Adrenal gland (tissue), 12 donors: ENCODE data around the gene GAMT. TPM values are rescaled to one million over a fixed set of nuclear protein-coding genes. Genes with fewer than 3 reads are reported as not detected.

ENCODE experiments used
- DNase-seq, 7 donors: peaks; one replicate each; pipeline ENCODE4 v3.0.0-alpha.2; 2019 to 2020
- H3K27ac ChIP-seq, 5 donors: fragments of 200-600 bp; sonication (generic) in 4 of 5; 1 replicate in 3 of 5; 2 replicates in 2 of 5; pipeline versions ENCODE4 v1.5.1 to v1.8.0; 2016 to 2020; ENCODE audit warnings: mild to moderate bottlenecking in 1 of 5
- H3K27me3 ChIP-seq: fragments of 200-600 bp; 2 replicates; pipeline ENCODE4 v1.8.0; 2021
- H3K36me3 ChIP-seq, 2 donors: fragments of 200-600 bp; replicated peaks in 1 of 2; 1 replicate in 1 of 2; 2 replicates in 1 of 2; pipeline versions ENCODE4 v1.5.1 to v1.8.0; 2018 to 2022
- H3K4me1 ChIP-seq, 2 donors: fragments of 200-600 bp; replicated peaks in 1 of 2; 1 replicate in 1 of 2; 2 replicates in 1 of 2; pipeline versions ENCODE4 v1.5.1 to v1.8.0; 2018 to 2021
- H3K4me3 ChIP-seq, 4 donors: fragments of 200-600 bp; sonication (generic) in 3 of 4; one replicate each; pipeline ENCODE4 v1.5.1; 2016 to 2018
- H3K9me3 ChIP-seq, 3 donors: fragments of 200-600 bp; sonication (generic) in 1 of 3; replicated peaks in 1 of 3; 1 replicate in 2 of 3; 2 replicates in 1 of 3; pipeline versions ENCODE4 v1.5.1 to v1.8.0; 2016 to 2021
- POLR2A ChIP-seq, 2 donors: fragments of 450-650 bp; IDR thresholded peaks; one replicate each; pipeline ENCODE4 v1.6.1; 2017; ENCODE audit warnings: antibody characterized with exemption in 2 of 2, mild to moderate bottlenecking in 2 of 2, moderate library complexity in 1 of 2
- WGBS, 4 donors: extraction: QIAGEN DNeasy Blood & Tissue Kit in 2 of 4; methylation state at CpG; one replicate each; pipeline versions ENCODE4 v1.1.5 to v1.1.7; 2013 to 2017; 5-methylcytosine and 5-hydroxymethylcytosine counted together
- intact Hi-C, 2 donors: fragments of 100-400 bp; cut with DNase I; formaldehyde crosslinking; loops; one replicate each; pipeline versions ENCODE4 v1.14.1 to v1.15.0; 2022 to 2023
- polyA plus RNA-seq, 3 donors: library from polyadenylated mRNA; stranded (reverse); fragments of 200-250 nt in 2 of 3; fragments of 350-450 nt in 1 of 3; fragmentation: Illumina TruSeq in 1 of 3; extraction: RNeasy Lipid Tissue Mini Kit (QIAGEN cat#74804) in 1 of 3; gene quantifications; one replicate each; pipeline ENCODE4 v1.2.3, GENCODE V29; 2013 to 2014
- total RNA-seq, 9 donors: library from RNA; depleted of rRNA in 4 of 9; stranded (reverse); fragments of >200 nt in 4 of 9; fragments of 120-200 nt in 1 of 9; fragmentation: NEBNext Ultra II Directional in 1 of 9; extraction: Animal tissue kit (Norgen Biotek cat#: 25700) in 1 of 9; gene quantifications; one replicate each; pipeline versions ENCODE4 v1.1.0 to v1.2.4, GENCODE V29; 2013 to 2023
- TF ChIP-seq, protein P1 (sequence below), 6 experiments: fragments of 450-650 bp in 4 of 6; fragments of 200-600 bp in 2 of 6; sonication (generic) in 1 of 6; IDR thresholded peaks; 1 replicate in 5 of 6; 2 replicates in 1 of 6; pipeline versions ENCODE4 v1.5.1 to v1.8.0; 2016 to 2021; ENCODE audit warnings: antibody characterized with exemption in 6 of 6, mild to moderate bottlenecking in 2 of 6, moderate library complexity in 1 of 6
- donor health status: healthy with polysubstance abuse.
- donor health status: Bipolar disorder and iron deficiency.
- donor health status: DM: yes; HTN: yes; CAD: no.
- donor health status: DM: no; HTN: no; CAD: no.
- donor health status: DM: no; HTN: no; CAD: no.
- donor health status: DM: yes; HTN: yes; CAD: no.

The GAMT gene
- total and polyA plus RNA-seq, 12 donors = 7.4 to 96.9 (median 36.3) TPM

DNA sequence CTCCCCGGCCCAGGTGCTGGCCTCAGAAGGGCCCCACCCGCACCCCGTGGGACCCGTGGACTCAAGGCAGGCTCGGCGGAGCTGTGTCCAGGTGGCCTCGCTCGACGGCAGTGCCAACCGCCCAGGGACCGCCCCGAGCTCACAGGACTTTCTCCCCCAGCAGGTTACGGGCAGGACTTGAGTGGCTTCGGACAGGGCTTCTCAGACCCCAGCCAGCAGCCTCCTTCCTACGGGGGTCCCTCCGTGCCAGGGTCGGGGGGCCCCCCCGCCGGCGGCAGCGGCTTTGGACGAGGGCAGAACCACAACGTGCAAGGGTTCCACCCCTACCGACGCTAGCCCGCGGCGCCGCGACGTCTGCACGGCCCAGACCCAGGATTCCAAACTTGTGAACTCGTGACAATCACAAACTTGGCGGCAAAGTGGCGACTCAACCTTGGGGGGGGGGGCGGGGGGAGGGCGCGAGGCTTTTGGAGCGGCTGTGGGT is 33.3 kb upstream of the GAMT start:
- intact Hi-C loops = loop anchor here in 1 of 2 donors (10.0 kb wide), 1 partner anchor 160 kb away; the partner anchor contains the start of gene FAM174C
- no peak for DNase-seq
- Histone ChIP-seq H3K27me3 (no peaks in the 10 kb centered on the region), H3K27ac (no peak overlapping the region), H3K4me1 (peaks cover 7 to 10% of the 10 kb centered on the region in 2 donors), H3K4me3 (no peak overlapping the region), H3K9me3 (no peaks in the 10 kb centered on the region), H3K36me3 (peaks cover 0 to 62% of the 10 kb centered on the region in 2 donors)
- WGBS, 4 donors = 75 to 86% (median 81%) methylated on average over 14 to 39 of the region's 39 CpGs
- TF ChIP-seq, protein P1, sequence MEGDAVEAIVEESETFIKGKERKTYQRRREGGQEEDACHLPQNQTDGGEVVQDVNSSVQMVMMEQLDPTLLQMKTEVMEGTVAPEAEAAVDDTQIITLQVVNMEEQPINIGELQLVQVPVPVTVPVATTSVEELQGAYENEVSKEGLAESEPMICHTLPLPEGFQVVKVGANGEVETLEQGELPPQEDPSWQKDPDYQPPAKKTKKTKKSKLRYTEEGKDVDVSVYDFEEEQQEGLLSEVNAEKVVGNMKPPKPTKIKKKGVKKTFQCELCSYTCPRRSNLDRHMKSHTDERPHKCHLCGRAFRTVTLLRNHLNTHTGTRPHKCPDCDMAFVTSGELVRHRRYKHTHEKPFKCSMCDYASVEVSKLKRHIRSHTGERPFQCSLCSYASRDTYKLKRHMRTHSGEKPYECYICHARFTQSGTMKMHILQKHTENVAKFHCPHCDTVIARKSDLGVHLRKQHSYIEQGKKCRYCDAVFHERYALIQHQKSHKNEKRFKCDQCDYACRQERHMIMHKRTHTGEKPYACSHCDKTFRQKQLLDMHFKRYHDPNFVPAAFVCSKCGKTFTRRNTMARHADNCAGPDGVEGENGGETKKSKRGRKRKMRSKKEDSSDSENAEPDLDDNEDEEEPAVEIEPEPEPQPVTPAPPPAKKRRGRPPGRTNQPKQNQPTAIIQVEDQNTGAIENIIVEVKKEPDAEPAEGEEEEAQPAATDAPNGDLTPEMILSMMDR (IDR thresholded peaks at IDR 0.05) = no peak
- no peak for TF ChIP-seq POLR2A (IDR thresholded peaks at IDR 0.05)

DNA sequence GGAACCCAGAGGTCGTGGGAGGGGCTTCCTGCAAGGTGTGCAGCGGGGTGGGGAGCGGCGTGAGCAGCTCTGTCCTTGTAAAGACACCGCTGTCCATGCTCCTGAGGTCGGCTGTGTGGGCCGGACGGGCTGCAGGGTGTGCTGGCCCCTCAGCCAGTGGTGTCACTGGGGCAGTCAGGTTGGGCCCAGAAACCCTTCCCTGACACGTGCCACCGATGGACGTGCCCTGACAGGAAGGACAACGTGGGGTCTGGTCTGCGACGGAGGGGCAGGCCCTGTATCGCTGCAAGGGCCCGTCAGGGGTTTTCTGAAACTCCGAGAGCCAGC is 32.7 kb upstream of the GAMT start:
- Histone ChIP-seq H3K27me3 (no peaks in the 10 kb centered on the region), H3K4me1 (peaks cover 4 to 10% of the 10 kb centered on the region in 2 donors), H3K9me3 (no peaks in the 10 kb centered on the region), H3K27ac (no peak overlapping the region), H3K4me3 (no peak overlapping the region), H3K36me3 (peaks cover 0 to 65% of the 10 kb centered on the region in 2 donors)
- WGBS, 4 donors = 90 to 96% (median 93%) methylated on average over 5 to 17 of the region's 17 CpGs
- no peak for DNase-seq
- intact Hi-C loops = loop anchor here in 1 of 2 donors (10.0 kb wide), 1 partner anchor 159 kb away; the partner anchor contains the start of gene FAM174C
- TF ChIP-seq POLR2A (IDR thresholded peaks at IDR 0.05) = no peak
- TF ChIP-seq, protein P1 (IDR thresholded peaks at IDR 0.05) = no peak

DNA sequence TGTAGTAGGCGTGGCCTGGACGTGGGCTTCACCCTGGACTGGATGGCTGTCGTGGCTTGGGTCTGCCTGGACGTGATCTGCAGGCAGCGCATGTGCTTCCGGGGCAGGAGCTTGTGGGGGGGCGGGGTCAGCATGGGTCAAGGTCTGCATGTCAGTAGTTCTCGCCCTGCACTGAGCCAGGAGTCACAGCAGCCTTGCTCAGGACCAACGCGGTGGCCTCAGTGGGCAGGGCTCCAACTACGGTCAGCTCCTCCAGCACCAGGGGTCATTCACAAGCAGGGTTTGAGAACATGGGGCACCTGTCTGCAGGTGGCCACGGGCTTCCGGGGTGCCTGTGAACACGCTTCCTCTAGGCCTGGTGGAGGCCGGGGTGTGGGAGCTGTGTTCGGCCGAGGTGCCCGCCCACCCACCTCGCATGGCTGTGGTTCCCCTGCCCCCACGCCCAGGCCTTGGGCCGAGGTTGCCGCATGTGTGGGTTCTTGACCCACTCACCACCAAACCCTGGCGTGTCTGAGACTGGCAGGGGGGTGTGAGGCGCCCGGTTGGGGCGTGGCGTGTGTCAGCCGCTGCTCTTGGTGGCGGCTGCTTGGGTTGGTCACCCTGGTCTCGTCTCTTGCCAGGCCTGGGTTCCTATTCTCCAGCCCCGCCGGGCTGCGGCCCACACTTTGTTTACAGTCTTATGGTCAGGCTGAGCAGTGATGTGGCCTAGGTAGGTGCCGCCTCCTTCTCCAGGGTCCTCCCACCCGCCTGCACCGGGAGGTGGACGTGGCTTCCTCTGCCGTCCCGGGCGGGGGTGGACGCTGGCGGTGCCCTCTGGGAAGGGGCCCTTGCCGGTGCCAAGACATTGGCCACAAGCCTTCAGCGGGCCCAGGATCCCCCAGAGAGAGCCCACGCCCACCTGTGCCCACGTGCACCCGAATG is 32.0 kb upstream of the GAMT start:
- H3K4me3 ChIP-seq = no peak overlapping the region
- no peak overlapping the region for H3K27ac ChIP-seq
- H3K27me3 ChIP-seq = no peaks in the 10 kb centered on the region
- DNase-seq = no peak
- peaks cover 8 to 14% of the 10 kb centered on the region in 2 donors for H3K4me1 ChIP-seq
- H3K9me3 ChIP-seq = no peaks in the 10 kb centered on the region
- H3K36me3 ChIP-seq = peaks cover 0 to 72% of the 10 kb centered on the region in 2 donors
- 82 to 91% (median 86%) methylated on average over 15 to 47 of the region's 47 CpGs for WGBS, 4 donors
- intact Hi-C loops = loop anchor here in 1 of 2 donors (10.0 kb wide), 1 partner anchor 159 kb away; the partner anchor contains the start of gene FAM174C
- no peak for TF ChIP-seq POLR2A (IDR thresholded peaks at IDR 0.05)
- TF ChIP-seq, protein P1 (IDR thresholded peaks at IDR 0.05) = no peak

DNA sequence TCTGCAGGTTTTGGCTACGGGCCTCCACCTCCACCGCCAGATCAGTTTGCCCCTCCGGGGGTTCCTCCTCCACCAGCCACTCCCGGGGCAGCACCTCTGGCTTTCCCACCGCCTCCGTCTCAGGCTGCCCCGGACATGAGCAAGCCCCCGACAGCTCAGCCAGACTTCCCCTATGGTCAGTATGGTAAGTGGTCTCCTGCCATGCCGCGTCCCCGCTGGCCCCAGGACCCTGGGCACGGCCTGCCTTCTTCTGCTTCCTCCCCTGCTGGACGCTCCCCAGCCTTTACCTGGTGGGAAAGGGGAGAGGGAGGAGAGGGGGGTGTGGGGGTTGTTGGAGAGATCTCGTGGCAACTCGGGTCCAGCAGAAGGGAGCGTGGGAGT is 31.2 kb upstream of the GAMT start:
- no peak for DNase-seq
- H3K9me3 ChIP-seq = no peaks in the 10 kb centered on the region
- TF ChIP-seq, protein P1 (IDR thresholded peaks at IDR 0.05) = no peak
- no peak for TF ChIP-seq POLR2A (IDR thresholded peaks at IDR 0.05)
- peaks cover 8 to 14% of the 10 kb centered on the region in 2 donors for H3K4me1 ChIP-seq
- no peaks in the 10 kb centered on the region for H3K27me3 ChIP-seq
- peaks cover 0 to 77% of the 10 kb centered on the region in 2 donors for H3K36me3 ChIP-seq
- intact Hi-C loops = loop anchor here in 1 of 2 donors (10.0 kb wide), 1 partner anchor 158 kb away; the partner anchor contains the start of gene FAM174C
- 87 to 96% (median 90%) methylated on average over 16 of the region's 16 CpGs for WGBS, 4 donors
- no peak overlapping the region for H3K27ac ChIP-seq
- no peak overlapping the region for H3K4me3 ChIP-seq
